ENCODE results near the gene GCAT.

The GCAT gene

DNA sequence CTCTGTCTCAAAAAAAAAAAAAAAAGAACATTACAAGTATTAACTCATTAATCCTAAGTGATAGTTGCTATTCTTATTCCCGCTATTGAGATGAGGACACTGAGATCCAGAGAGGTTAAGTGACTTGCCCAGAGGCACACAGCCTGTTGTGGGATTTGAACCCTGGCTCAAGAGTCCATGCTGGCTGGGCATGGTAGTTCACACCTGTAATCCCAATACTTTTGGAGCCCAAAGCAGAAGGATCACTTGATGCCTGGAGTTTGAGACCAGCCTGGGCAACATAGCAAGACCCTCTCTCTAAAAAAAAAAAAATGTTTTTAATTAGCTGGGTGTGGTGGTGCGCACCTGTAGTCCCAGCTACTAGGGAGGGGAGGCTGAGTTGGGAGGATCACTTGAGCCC is 4.1 kb downstream of the GCAT start:
- DNase-seq: no peak

DNA sequence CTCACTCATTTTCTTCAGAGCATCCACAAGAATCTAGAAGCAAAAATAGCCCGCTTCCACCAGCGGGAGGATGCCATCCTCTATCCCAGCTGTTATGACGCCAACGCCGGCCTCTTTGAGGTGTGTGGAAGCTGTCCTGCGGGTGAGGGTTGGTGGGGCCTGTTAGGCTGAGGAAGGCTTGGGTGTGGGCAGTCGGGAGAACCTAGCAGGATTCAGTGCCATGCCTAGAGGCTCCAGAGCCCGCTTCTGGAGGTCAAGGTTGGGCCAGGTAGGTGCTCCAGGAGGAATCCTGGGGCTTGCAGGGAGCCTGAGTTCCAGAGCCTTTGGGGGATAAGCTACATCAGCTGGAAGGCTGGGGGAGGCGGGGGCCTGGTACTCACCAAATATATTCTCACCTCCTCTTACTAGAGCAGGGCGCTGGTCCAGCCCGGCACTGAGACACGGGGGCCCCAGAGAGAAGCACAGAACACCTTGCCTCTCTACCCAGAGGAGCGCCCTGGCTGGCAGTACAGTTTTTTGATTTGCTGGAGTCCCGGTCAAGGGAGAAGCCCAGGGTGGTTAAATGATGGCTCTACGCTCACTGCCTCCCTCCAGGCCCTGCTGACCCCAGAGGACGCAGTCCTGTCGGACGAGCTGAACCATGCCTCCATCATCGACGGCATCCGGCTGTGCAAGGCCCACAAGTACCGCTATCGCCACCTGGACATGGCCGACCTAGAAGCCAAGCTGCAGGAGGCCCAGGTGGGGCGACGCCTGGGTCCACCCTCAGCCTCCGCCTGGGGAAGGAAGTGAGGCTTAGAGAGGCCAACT is 5.3 kb downstream of the GCAT start:
- DNase-seq: no peak

DNA sequence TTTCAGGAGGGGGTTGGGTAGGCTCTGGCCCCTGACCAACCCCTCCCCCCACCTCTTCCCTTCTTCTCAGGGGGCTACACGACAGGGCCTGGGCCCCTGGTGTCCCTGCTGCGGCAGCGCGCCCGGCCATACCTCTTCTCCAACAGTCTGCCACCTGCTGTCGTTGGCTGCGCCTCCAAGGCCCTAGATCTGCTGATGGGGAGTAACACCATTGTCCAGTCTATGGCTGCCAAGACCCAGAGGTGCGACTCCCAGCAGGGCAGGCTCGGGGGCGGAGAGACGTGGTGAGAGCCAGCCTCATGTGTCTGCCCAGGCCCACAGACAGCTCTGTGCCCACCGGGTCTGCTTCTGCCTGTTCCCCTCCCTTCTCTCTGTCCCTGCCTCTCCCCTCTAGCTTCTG is 7.9 kb downstream of the GCAT start:
- DNase-seq: no peak

DNA sequence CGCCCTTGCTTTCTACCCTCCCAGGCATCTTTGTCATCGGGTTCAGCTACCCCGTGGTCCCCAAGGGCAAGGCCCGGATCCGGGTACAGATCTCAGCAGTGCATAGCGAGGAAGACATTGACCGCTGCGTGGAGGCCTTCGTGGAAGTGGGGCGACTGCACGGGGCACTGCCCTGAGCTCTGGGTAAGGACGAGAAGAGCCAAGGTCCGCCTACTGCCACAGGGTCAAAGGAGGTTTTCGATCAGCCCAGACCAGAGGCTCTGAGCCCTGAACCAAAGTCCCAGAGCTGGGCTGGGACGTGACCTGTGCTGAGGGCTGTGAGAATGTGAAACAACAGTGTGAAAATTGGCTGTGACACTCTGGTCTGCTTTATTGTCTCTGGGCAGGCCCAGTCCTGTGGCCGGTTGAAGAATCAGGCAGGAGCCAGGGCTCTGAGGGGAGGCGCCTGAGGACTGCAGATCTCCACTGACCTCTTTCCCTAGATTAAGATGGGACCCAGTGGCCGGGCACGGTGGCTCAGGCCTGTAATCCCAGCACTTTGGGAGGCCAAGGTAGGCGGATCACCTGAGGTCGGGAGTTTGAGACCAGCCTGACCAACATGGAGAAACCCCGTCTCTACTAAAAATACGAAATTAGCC is 8.9 kb downstream of the GCAT start:
- no peak for DNase-seq

DNA sequence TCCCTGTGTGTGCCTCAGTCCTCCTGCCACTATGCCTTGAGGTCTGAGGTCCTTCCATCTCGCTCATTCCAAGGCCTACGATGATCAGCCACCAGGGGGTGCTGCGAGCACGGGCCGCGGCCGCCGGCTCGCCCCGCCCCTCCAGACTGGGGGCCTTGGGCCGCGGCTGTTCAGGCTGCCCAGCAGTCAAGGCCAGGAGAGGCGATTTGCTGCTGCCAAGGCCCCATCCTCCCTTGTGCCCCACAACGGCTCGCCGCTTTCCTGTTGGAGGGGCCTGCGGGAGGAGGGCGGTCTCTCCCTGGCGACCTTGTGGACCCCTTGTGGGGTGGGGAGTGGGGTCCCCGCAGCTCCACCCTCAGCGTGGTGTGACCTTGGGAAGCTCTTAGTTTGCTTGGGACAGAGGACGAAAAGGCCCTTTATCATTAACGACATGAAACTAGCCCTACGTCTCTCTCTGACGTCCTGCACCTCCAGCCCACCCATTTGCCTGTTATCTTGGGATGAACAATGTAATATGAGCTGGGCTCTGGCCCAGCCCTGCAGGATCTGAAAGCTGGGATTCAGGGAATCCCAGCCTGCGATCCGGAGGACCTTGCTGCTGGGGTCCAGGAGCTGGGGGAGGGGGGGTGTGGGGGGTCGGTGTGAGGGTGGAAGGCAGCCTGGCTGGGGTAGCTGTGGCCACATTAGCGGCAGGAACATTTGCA is 10.1 kb downstream of the GCAT start:
- peak in 1 of 2 donors; percentile 62 for DNase-seq

DNA sequence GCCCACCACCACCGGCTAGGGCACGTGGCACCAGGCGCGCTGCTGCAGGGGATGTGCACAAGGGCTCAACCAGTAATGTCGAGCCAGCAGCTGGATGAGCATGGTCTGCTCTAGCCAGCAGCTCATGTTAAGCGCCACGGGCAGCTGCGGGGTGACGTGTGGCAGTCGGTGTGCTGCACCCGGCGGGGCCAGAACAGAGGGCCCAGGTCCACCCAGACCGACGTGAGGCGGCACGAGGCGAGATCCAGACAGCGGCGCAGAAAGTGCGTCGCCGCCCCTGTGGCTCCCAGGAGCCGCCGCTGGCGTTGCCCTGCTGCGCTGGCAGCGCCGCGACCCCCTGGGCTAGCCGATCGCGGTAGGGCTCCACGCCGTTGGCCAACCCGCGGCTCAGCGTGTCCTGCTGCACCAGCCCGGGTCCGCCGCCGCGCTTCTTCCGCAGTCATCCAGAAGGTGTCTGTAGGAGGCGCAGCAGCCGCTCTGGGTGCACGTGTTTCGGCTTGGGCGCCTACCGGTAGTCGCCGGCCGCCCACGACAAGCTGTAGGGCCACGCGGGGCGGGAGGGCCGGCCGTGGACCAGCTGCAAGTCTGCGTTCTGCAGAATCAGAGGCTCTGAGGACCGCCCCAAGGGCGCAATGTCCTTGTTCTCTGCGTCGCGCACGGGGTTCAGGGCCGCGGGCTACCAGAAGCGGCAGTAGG is 10.8 kb downstream of the GCAT start:
- DNase-seq: peak; percentile 30 to 40

DNA sequence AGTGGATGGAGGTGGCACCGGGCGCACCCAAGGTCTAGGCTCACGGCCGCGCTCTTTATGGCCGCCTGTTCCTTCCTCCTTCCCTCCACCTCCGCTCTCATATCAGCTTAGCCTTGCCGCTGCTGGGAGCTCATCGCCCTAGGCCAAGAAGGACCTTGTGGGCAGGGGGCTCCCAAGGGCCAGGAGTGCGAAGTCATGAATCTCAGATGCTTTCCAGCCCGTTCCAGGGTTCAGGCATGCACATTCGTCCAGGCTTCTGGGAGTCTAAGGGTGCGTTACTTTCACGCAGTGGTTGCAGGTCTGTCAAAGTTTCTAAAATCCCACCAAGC is 11.3 kb downstream of the GCAT start:
- DNase-seq: no peak

DNA sequence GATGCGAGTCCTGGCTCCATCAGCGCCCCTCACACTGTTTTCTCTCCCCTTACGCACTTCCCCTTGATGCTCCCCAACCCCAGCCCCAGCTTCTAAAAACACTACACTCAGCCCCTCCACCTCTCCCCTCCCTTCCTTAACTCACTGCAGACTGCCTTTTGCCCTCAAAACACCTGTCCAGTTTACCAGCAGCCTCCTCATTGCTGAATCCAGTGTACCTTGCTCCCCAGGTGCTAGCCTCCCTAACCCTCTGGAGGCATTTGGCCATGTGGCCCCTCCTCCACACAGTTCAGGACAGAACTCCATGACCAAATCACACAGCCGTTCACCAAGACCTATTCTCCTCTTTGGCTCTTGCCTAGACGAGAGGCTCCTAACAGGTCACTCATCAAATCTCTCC is 12.6 kb downstream of the GCAT start:
- no peak for DNase-seq

DNA sequence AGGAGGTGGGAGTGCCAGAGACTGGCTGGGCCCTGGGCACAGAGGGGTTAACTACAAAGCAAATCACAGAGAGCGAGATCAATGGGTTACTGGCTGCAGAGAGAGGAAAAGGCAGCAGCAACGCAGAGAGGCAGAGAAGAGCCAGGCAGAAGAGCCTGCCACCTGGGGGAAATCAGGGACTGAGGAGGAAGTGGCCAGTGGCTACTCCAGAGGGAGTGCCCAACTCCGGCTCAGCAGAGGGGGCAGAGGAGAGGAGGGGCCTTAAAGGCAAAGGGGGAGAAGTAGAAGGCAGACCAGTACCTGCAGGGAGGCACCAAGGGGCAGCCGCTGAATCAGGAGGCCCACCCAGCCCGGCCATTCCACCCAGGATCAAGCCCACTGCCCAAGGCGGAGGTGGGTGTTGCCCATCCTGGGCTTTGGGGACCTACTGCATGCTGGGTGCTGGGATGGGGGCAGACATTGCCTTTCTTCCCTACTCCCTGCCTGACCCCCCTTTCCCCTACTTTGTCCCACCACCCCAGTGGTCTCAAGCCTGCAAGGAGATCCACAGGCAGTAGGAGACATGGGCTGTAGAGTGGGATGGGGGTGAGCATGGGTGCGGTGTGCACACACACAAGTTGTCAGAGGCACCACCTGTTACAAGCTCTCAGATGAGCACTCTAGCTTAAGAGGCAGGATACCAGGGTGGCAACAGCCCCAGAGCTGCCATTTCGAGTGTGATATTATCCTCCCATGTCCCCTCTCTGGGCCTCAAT is 14.5 kb downstream of the GCAT start:
- DNase-seq: no peak

DNA sequence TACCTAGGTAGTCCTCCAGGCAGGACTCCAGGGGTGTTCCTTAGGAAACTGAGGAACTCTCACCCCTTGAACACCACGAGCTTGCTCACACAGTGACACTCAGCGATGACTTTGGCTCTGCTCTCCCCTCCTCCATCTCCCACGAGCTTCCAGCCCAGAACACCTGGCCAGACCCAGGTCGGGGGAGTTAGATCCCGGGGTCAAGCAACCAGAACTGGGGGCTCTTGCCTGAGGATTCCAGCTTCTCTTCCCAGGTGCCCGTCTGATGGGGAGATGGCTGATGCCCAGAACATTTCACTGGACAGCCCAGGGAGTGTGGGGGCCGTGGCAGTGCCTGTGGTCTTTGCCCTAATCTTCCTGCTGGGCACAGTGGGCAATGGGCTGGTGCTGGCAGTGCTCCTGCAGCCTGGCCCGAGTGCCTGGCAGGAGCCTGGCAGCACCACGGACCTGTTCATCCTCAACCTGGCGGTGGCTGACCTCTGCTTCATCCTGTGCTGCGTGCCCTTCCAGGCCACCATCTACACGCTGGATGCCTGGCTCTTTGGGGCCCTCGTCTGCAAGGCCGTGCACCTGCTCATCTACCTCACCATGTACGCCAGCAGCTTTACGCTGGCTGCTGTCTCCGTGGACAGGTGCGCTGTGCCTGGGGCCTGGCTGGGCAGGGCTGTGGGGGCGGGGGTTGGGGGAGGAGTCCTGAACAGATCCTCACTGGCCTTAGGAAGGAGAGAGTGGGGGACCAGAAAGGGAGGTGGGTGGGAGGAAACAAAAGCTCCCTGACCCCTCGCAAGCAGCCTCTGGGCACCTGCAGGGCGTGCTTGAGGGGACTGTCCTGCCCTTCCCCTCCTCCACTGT is 15.6 kb downstream of the GCAT start, which contains the start of gene GALR3:
Gene GALR3 (plus strand): TSS at position 249 of the 852 bp plus-strand sequence. CDS start 25 bp downstream, at position 274.
- DNase-seq: no peak

DNA sequence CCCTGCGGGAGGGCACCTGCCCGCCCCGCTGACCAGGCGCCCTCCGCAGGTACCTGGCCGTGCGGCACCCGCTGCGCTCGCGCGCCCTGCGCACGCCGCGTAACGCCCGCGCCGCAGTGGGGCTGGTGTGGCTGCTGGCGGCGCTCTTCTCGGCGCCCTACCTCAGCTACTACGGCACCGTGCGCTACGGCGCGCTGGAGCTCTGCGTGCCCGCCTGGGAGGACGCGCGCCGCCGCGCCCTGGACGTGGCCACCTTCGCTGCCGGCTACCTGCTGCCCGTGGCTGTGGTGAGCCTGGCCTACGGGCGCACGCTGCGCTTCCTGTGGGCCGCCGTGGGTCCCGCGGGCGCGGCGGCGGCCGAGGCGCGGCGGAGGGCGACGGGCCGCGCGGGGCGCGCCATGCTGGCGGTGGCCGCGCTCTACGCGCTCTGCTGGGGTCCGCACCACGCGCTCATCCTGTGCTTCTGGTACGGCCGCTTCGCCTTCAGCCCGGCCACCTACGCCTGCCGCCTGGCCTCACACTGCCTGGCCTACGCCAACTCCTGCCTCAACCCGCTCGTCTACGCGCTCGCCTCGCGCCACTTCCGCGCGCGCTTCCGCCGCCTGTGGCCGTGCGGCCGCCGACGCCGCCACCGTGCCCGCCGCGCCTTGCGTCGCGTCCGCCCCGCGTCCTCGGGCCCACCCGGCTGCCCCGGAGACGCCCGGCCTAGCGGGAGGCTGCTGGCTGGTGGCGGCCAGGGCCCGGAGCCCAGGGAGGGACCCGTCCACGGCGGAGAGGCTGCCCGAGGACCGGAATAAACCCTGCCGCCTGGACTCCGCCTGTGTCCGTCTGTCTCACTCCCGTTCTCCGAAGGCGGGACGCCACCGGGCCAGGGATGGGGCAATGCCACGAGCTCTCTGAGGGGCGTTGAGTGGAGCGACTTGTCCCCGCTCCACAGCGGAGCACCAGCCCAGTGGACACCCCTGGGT is 17.2 kb downstream of the GCAT start:
- DNase-seq: no peak

DNA sequence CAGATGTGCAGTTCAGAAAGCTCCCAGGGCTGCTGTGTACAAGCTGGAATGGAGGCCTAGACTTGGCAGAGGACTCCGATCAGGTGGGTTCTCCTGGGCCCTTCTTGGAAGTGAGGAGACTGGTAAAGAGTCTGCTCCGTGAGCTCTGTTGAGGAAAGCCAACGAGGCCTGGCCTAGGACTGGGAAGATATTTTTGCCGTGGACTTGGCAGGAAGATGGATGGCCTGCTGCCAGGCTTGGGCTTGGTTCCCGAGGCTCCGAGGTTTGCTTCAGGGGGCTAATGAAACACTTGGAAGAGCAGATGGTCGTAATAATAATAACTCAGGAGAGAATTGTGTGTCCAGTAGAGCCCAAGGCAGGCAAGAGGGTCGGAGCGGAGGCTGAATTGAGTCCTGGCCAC is 19.3 kb downstream of the GCAT start:
- DNase-seq: no peak

DNA sequence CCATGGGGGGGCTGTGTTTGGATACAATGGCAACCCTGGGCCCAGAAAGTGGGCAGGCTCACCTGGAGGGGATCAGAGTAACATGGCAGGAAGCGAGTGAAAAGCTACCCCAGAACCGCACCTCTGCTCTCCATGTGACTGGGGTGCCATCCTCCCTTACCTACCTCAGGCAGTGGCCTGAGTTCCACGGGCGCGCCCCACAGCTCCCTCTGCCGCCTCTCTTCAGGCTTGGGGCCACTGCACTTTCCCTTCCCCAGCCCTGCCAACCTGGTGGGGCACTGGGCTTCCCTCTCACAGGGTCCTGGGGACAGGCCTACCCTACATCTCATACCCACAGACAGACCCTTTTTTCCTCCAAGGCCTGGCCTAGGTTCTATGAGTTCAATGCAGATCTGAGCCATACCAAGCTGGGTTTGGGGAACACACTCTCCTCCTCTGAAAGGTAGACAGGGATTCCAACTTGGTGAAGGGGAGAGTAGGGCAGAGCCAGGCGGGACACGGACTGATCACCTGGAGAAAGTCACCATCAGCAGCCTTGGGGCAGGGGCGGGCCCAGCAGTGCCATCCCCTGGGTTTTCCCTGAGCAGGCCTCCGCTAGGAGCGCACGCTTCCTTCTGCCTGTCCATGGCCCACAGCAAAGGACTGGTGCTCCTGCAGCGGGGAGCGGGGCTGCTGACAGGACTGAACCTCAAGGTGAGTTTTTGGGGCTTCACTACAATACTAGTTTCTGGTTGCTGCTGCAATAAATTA is 22.5 kb downstream of the GCAT start:
- no peak for DNase-seq

DNA sequence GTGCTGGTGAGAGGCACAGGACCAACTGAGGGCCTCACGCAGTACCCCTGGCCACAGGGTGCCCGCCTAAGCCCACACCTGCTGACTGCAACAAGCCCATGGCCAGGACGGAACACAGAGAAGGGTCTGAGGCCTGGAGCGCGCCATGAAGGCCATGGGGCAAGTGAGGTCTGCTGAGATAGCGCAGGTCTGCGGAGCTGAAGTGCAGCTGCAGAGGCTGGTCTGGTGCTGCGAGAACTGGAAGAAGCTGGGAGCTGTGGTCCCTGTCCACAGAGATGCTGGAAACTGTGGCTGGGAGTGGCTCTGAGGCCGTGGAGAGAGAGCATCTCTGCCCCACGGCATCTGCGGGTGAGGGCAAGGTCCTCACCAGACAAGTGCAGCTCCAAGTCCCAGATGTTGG is 23.7 kb downstream of the GCAT start:
- DNase-seq: no peak

DNA sequence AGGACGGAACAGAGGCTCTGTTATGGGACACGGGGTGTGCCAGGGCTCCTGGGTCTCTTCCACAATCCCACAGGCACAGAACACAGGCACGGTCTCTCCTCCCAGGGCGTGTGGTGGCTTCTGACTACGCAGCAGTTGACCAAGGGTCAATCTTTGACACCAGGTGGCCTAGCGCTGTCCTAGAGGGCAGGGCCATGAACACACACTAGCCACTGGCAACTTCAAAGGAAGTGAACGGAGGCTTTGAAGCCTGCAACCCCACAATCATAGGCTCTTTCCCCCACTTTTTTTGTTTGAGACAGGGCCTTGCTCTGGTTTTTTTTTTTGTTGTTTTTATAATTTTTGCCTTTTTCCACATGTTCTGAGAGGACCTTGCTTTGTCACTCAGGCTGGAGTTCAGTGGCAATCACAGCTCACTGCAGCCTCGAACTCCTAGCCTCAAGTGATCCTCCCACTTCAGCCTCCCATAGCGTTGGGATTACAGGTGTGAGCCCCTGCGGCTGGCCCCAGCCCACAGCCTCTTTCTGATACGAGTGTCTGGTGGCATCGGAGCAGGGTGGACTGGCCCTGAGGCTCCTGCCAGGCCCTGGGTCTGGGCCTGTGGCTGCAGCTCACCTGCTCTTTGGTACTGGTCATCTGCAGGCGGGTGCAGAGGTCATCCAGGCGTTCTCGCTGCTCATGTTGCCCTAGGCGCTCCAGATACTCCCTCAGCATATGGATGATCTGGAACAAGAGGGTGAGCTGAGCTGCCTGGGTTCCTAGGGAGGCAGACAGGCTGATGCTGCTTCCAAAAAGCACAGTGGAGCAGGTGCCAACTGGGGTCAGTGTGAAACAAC is 24.5 kb downstream of the GCAT start:
- DNase-seq: no peak

DNA sequence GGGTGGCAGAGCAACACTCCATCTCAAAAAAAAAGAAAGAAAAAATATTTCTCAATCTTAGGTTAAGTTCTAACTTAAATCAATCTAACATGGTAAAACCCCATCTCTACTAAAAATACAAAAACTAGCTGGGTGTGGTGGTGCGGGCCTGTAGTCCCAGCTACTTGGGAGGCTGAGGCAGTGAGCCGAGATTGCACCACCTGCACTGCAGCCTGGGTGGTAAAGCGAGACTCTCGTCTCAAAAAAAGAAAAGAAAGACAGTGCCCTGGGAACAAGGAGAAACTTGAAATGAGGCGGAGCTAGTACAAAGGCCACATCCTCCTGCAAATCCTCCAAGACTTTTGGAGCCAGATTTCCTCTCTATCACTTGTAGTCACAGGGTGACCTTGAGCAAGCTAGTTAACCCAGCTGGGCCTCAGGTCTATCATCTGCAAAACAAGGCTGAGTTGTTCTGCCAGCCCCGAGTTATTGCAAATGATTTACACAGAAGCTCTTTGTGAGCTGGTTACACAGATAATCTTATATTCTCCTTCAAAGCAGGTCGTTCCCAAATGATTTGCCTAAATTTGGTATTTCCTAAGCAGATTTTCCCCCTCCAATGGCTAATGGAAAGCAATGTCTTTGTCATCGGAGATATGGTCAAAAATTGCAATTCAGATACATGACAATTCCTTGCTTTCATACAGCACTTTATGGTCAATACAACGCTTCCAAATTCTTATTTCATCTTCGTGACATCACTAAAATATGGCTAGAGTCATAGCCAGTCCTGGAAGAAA is 34.5 kb downstream of the GCAT start:
- DNase-seq: no peak

DNA sequence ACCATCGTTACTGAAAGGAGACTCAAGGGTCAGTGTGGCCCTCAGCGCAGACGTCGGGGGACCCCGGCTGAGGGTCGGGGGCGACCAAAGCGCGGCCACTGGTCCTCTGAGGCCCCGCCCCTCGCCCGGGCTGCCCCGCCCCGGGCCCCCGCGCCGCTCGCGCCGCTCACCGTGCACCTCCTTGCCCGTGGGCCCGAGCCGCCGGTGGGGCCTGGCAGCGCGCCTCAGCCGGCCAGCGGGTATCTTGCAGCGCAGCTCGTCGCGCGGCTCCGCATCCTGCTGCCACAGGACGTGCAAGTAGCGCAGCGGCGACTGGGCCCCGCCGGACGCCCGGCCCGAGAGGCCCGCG is 36.0 kb downstream of the GCAT start:
- no peak for DNase-seq

DNA sequence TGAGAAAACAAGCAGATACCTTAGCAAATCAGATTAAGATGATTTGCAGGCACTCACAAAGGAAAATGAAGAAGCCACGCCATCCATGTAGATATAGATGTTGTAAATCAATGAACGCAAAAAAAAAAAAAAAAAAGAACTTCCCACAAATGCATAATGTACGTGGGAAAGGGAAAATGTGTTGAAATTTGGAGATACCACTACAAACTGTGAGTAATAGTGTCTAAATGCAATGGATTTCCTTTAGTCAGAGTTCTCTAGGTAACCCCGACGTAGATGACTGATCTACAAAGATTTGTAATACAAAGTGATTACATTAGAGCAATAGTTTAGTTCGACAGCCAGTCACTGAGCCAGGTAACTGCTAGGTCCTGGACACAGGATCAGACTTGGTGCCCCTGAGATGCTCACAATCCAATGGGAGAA is 37.2 kb downstream of the GCAT start:
- DNase-seq: no peak
